ENCODE measurements around the gene DPP10.

GRCh38 chr2:115165529-115166109 lies 723.2 kb downstream of the DPP10 start:
- TF ChIP-seq CTCF (IDR thresholded peaks at IDR 0.05; ENCODE audit: low read depth, low read length, missing input control) (peak; percentile 33), JUND (IDR thresholded peaks at IDR 0.05) (no peak), SP1 (IDR thresholded peaks at IDR 0.05) (no peak), HNF4A (conservative IDR thresholded peaks at IDR 0.05) (no peak), RAD21 (IDR thresholded peaks at IDR 0.05) (peak; percentile 64 to 74), GABPA (IDR thresholded peaks at IDR 0.05 in 1 of 2, conservative IDR thresholded peaks at IDR 0.05 in 1 of 2) (no peak)

All from liver (tissue), 3 donors.